H9 (cell line): ENCODE data around the gene ZNF225. TPM values are rescaled to one million over a fixed set of nuclear protein-coding genes. Genes with fewer than 3 reads are reported as not detected.

Source experiments
- DNase-seq: peaks from one replicate; pipeline ENCODE4 v3.0.0-alpha.2; 2017
- H2AFZ ChIP-seq: one replicate; pipeline ENCODE4 v1.6.1; 2013; ENCODE audit warnings: mild to moderate bottlenecking, low read length, control low read depth, moderate library complexity
- H2AK5ac ChIP-seq: 2 replicates; pipeline ENCODE4 v1.6.1; 2013; ENCODE audit warnings: low read length, control low read depth, mixed read lengths; ENCODE audit not compliant: insufficient read length
- H2BK120ac ChIP-seq: one replicate; pipeline ENCODE4 v1.6.1; 2013; ENCODE audit warnings: low read depth, mild to moderate bottlenecking, low read length, control low read depth, inconsistent platforms; ENCODE audit not compliant: poor library complexity, severe bottlenecking
- H2BK12ac ChIP-seq: 2 replicates; pipeline ENCODE4 v1.6.1; 2013; ENCODE audit warnings: low read length, control low read depth, mixed read lengths, low read depth; ENCODE audit not compliant: insufficient read length
- H2BK15ac ChIP-seq: 2 replicates; pipeline ENCODE4 v1.6.1; 2013; ENCODE audit warnings: low read depth, low read length, control low read depth
- H2BK20ac ChIP-seq: one replicate; pipeline ENCODE4 v1.6.1; 2013; ENCODE audit warnings: low read depth, mild to moderate bottlenecking, low read length, control low read depth, inconsistent platforms; ENCODE audit not compliant: poor library complexity, severe bottlenecking
- H2BK5ac ChIP-seq: 2 replicates; pipeline ENCODE4 v1.6.1; 2013; ENCODE audit warnings: low read length, control low read depth, mixed read lengths; ENCODE audit not compliant: insufficient read length
- H3K14ac ChIP-seq: 2 replicates; pipeline ENCODE4 v1.6.1; 2013; ENCODE audit warnings: low read length, control low read depth; ENCODE audit not compliant: insufficient read depth
- H3K18ac ChIP-seq: 2 replicates; pipeline ENCODE4 v1.6.1; 2013; ENCODE audit warnings: low read depth, mild to moderate bottlenecking, mixed read lengths, low read length, control low read depth; ENCODE audit not compliant: insufficient read length
- H3K23ac ChIP-seq: 2 replicates; pipeline ENCODE4 v1.6.1; 2013; ENCODE audit warnings: low read length, control low read depth, mixed read lengths, low read depth; ENCODE audit not compliant: insufficient read length
- H3K23me2 ChIP-seq: 2 replicates; pipeline ENCODE4 v1.6.1; 2013; ENCODE audit warnings: low read depth, mild to moderate bottlenecking, mixed read lengths, low read length, control low read depth; ENCODE audit not compliant: insufficient read length, poor library complexity, severe bottlenecking
- H3K27ac ChIP-seq: 2 replicates; pipeline ENCODE4 v1.5.1; 2013; ENCODE audit warnings: low read length, control low read depth, mixed read lengths, low read depth; ENCODE audit not compliant: insufficient read length
- H3K27me3 ChIP-seq: 2 replicates; pipeline ENCODE4 v1.6.1; 2013; ENCODE audit warnings: low read length, control low read depth, inconsistent platforms; ENCODE audit not compliant: insufficient read depth
- H3K4ac ChIP-seq: 2 replicates; pipeline ENCODE4 v1.6.1; 2013; ENCODE audit warnings: low read depth, mild to moderate bottlenecking, control low read depth, inconsistent platforms, low read length, moderate library complexity
- H3K4me1 ChIP-seq: 2 replicates; pipeline ENCODE4 v1.6.1; 2013; ENCODE audit warnings: low read length, control low read depth, inconsistent platforms; ENCODE audit not compliant: insufficient read depth
- H3K4me2 ChIP-seq: 2 replicates; pipeline ENCODE4 v1.6.1; 2013; ENCODE audit warnings: low read length, control low read depth, mixed read lengths; ENCODE audit not compliant: insufficient read length, insufficient read depth
- H3K56ac ChIP-seq: 2 replicates; pipeline ENCODE4 v1.6.1; 2013; ENCODE audit warnings: low read depth, mild to moderate bottlenecking, mixed read lengths, low read length, control low read depth; ENCODE audit not compliant: insufficient read length
- H3K79me1 ChIP-seq: 2 replicates; pipeline ENCODE4 v1.6.1; 2013; ENCODE audit warnings: low read depth, mild to moderate bottlenecking, moderate library complexity, low read length, control low read depth, inconsistent platforms; ENCODE audit not compliant: insufficient read depth, poor library complexity, severe bottlenecking
- H3K79me2 ChIP-seq: 2 replicates; pipeline ENCODE4 v1.6.1; 2013; ENCODE audit warnings: low read length, control low read depth, inconsistent platforms; ENCODE audit not compliant: insufficient read depth
- H3K9ac ChIP-seq: 2 replicates; pipeline ENCODE4 v1.6.1; 2013; ENCODE audit warnings: low read length, control low read depth, mixed read lengths; ENCODE audit not compliant: insufficient read length; ENCODE audit errors: extremely low read depth
- H3K9me3 ChIP-seq: one replicate; pipeline ENCODE4 v1.6.1; 2013; ENCODE audit warnings: low read depth, low read length, inconsistent platforms; ENCODE audit not compliant: control insufficient read depth
- H3T11ph ChIP-seq: one replicate; pipeline ENCODE4 v1.6.1; 2013; ENCODE audit warnings: mild to moderate bottlenecking, low read length, control low read depth, inconsistent platforms
- H4K20me1 ChIP-seq: one replicate; pipeline ENCODE4 v1.6.1; 2013; ENCODE audit not compliant: control insufficient read depth, insufficient read length, insufficient read depth
- H4K5ac ChIP-seq: 2 replicates; pipeline ENCODE4 v1.6.1; 2013; ENCODE audit warnings: low read depth, mild to moderate bottlenecking, mixed read lengths, low read length, control low read depth; ENCODE audit not compliant: insufficient read length
- H4K8ac ChIP-seq: replicated peaks from 2 replicates; pipeline ENCODE4 v1.6.1; 2013; ENCODE audit warnings: low read length, control low read depth, mixed read lengths, low read depth; ENCODE audit not compliant: insufficient read length
- H4K91ac ChIP-seq: 2 replicates; pipeline ENCODE4 v1.6.1; 2013; ENCODE audit warnings: low read depth, mild to moderate bottlenecking, moderate library complexity, mixed read lengths, low read length, control low read depth; ENCODE audit not compliant: insufficient read length
- H3K27ac Mint-ChIP-seq, 3 experiments: 2 replicates in 2 of 3; 3 replicates in 1 of 3; pipeline ENCODE4 v1.8.0; 2020 to 2021; ENCODE audit warnings: mixed read lengths in 3 of 3, mild to moderate bottlenecking in 1 of 3, moderate library complexity in 1 of 3
- H3K27me3 Mint-ChIP-seq: 2 replicates; pipeline ENCODE4 v1.8.0; 2021; ENCODE audit warnings: low read depth, mild to moderate bottlenecking, moderate library complexity, mixed read lengths
- H3K36me3 Mint-ChIP-seq, 3 experiments: 2 replicates in 2 of 3; 3 replicates in 1 of 3; pipeline ENCODE4 v1.8.0; 2020 to 2021; ENCODE audit warnings: low read depth in 3 of 3, mixed read lengths in 3 of 3; ENCODE audit not compliant: insufficient read depth in 1 of 3
- H3K4me1 Mint-ChIP-seq, 2 experiments: 2 replicates each; pipeline ENCODE4 v1.8.0; 2020; ENCODE audit warnings: mixed read lengths in 2 of 2
- H3K4me3 Mint-ChIP-seq, 2 experiments: 2 replicates in 1 of 2; 3 replicates in 1 of 2; pipeline ENCODE4 v1.8.0; 2020 to 2021; ENCODE audit warnings: mild to moderate bottlenecking in 2 of 2, mixed read lengths in 2 of 2, moderate library complexity in 1 of 2
- H3K9me3 Mint-ChIP-seq, 2 experiments: 2 replicates in 1 of 2; 3 replicates in 1 of 2; pipeline ENCODE4 v1.8.0; 2020; ENCODE audit warnings: mild to moderate bottlenecking in 2 of 2, mixed read lengths in 2 of 2, moderate library complexity in 1 of 2
- WGBS: extraction: QIAGEN DNeasy Blood & Tissue Kit; methylation state at CpG from one replicate; pipeline ENCODE4 v1.1.7; 2013; ENCODE audit warnings: missing lambda C conversion rate, low lambda C conversion rate, mixed read lengths; ENCODE audit not compliant: insufficient read length; ENCODE audit errors: extremely low coverage; 5-methylcytosine and 5-hydroxymethylcytosine counted together
- total RNA-seq: library from RNA; stranded (reverse); gene quantifications from 2 replicates; pipeline ENCODE4 v1.2.1, GENCODE V29; 2021
- TF ChIP-seq, protein P1 (sequence below): fragments of 200-600 bp; sonication (generic); conservative IDR thresholded peaks from 3 replicates; pipeline ENCODE4 v1.8.0; 2021; ENCODE audit warnings: antibody characterized with exemption, mild to moderate bottlenecking

Gene ZNF225
- total RNA-seq, 1 experiment from 2014 or later, result 3.9 TPM

GRCh38 chr19:44163789-44164188 lies 50.6 kb downstream of the ZNF225 start:
- DNase-seq, result no peak
- Histone ChIP-seq H2BK15ac (no peak overlapping the region), H3K9ac (no peak overlapping the region), H3K23me2 (peaks cover 8% of the 10 kb centered on the region), H2AK5ac (no peak overlapping the region), H3K18ac (no peak overlapping the region), H4K20me1 (no peaks in the 10 kb centered on the region), H4K91ac (no peak overlapping the region), H3T11ph (no peak overlapping the region), H3K27me3 (no peaks in the 10 kb centered on the region), H3K79me2 (peaks cover 2% of the 10 kb centered on the region; the same call in 1 of the 2 replicates), H2BK120ac (no peak overlapping the region), H3K4ac (no peak overlapping the region), H3K4me2 (no peak overlapping the region), H2AFZ (no peak overlapping the region), H4K5ac (no peak overlapping the region), H3K79me1 (no peaks in the 10 kb centered on the region), H3K14ac (no peak overlapping the region), H3K9me3 (no peaks in the 10 kb centered on the region), H2BK5ac (no peak overlapping the region), H3K4me1 (no peaks in the 10 kb centered on the region; the same call in 1 of the 2 replicates), H4K8ac (no peak overlapping the region), H3K23ac (no peak overlapping the region), H2BK12ac (no peak overlapping the region), H2BK20ac (no peak overlapping the region), H3K27ac (no peak overlapping the region), H3K56ac (no peak overlapping the region)
- peaks cover 11% of the 10 kb centered on the region in 2 experiments for H3K4me1 Mint-ChIP-seq
- H3K9me3 Mint-ChIP-seq, result peaks cover 3 to 14% of the 10 kb centered on the region in 2 experiments
- no peak overlapping the region; a peak in 1 of 5 replicates for H3K4me3 Mint-ChIP-seq
- TF ChIP-seq, protein P1, sequence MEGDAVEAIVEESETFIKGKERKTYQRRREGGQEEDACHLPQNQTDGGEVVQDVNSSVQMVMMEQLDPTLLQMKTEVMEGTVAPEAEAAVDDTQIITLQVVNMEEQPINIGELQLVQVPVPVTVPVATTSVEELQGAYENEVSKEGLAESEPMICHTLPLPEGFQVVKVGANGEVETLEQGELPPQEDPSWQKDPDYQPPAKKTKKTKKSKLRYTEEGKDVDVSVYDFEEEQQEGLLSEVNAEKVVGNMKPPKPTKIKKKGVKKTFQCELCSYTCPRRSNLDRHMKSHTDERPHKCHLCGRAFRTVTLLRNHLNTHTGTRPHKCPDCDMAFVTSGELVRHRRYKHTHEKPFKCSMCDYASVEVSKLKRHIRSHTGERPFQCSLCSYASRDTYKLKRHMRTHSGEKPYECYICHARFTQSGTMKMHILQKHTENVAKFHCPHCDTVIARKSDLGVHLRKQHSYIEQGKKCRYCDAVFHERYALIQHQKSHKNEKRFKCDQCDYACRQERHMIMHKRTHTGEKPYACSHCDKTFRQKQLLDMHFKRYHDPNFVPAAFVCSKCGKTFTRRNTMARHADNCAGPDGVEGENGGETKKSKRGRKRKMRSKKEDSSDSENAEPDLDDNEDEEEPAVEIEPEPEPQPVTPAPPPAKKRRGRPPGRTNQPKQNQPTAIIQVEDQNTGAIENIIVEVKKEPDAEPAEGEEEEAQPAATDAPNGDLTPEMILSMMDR, result no peak
- peaks cover 23 to 27% (median 27%) of the 10 kb centered on the region in 3 experiments for H3K36me3 Mint-ChIP-seq
- WGBS, result no CpG with 5 or more reads among the region's 2 CpGs
- H3K27ac Mint-ChIP-seq, result no peak overlapping the region
- H3K27me3 Mint-ChIP-seq, result peaks cover 20% of the 10 kb centered on the region
